HCT116 (cell line): ENCODE measurements around the gene DYNLT1.

Experiments used
- CEBPB ChIP-seq: IDR thresholded peaks from 2 replicates; pipeline ENCODE4 v1.6.1; 2012; ENCODE audit warnings: low read depth
- CTCF ChIP-seq, 3 experiments: fragments of 200-600 bp in 1 of 3; sonication (generic) in 1 of 3; IDR thresholded peaks in 2 of 3; conservative IDR thresholded peaks in 1 of 3; 2 replicates each; pipeline ENCODE4 v1.5.1; 2012 to 2017; ENCODE audit warnings: low read depth in 2 of 3, low read length in 2 of 3, antibody characterized with exemption in 1 of 3, borderline replicate concordance in 1 of 3, control low read depth in 1 of 3, mild to moderate bottlenecking in 1 of 3, mixed read lengths in 1 of 3, mixed run types in 1 of 3, moderate library complexity in 1 of 3; ENCODE audit not compliant: insufficient read depth in 1 of 3
- EZH2 ChIP-seq: fragments of 200-600 bp; sonication (generic); IDR thresholded peaks from 2 replicates; pipeline ENCODE4 v1.6.1; 2017; ENCODE audit warnings: antibody characterized with exemption, mixed run types
- EZH2phosphoT487 ChIP-seq: fragments of 200-600 bp; IDR thresholded peaks from 2 replicates; pipeline ENCODE4 v1.6.1; 2018; ENCODE audit warnings: antibody characterized with exemption, borderline replicate concordance
- RAD21 ChIP-seq: IDR thresholded peaks from 2 replicates; pipeline ENCODE4 v1.6.1; 2012; ENCODE audit warnings: low read depth, mild to moderate bottlenecking
- TCF7L2 ChIP-seq: IDR thresholded peaks from 2 replicates; pipeline ENCODE4 v1.7.0; 2011; ENCODE audit warnings: borderline replicate concordance, inconsistent platforms; ENCODE audit not compliant: insufficient read depth, insufficient read length; ENCODE audit errors: extremely low read depth
- TF ChIP-seq, protein P1 (sequence below): IDR thresholded peaks from 2 replicates; pipeline ENCODE4 v1.6.1; 2012

DNA sequence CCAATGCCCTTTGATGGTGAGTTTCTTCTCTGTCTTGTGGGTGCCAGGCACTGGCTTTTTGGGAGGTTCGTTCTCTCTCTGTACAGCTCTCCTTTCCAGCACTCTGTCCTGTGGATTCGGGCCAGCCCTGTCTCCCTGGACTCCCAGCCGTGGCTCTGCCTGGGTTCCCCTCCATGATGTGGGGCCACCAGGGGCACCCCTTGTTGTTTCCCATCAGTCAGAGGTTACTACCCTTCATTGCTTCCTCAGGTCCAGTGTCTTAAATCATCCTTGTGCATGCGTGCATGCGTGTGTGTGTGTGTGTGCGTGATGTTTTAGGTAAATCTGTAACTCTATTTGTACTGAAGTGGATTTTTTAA is 40.5 kb downstream of the DYNLT1 start:
- no peak for TF ChIP-seq CEBPB
- TF ChIP-seq CTCF (IDR thresholded peaks at IDR 0.05 in 2 of 3, conservative IDR thresholded peaks at IDR 0.05 in 1 of 3; ENCODE audit: borderline replicate concordance in 1 of 3, insufficient read depth in 1 of 3, low read depth in 2 of 3, low read length in 2 of 3) = no peak
- TF ChIP-seq EZH2phosphoT487 = no peak
- TF ChIP-seq EZH2 = no peak
- TF ChIP-seq TCF7L2 = no peak
- no peak for TF ChIP-seq RAD21
- TF ChIP-seq, protein P1, sequence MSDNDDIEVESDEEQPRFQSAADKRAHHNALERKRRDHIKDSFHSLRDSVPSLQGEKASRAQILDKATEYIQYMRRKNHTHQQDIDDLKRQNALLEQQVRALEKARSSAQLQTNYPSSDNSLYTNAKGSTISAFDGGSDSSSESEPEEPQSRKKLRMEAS = no peak
